22Rv1 (cell line): ENCODE measurements around the gene KIAA1671.

Source experiments
- CTCF ChIP-seq: fragments of 450-650 bp; IDR thresholded peaks from 2 replicates; pipeline ENCODE4 v1.5.1; 2017; ENCODE audit warnings: mild to moderate bottlenecking
- ZFX ChIP-seq: fragments of 450-650 bp; IDR thresholded peaks from 2 replicates; pipeline ENCODE4 v1.6.1; 2017; ENCODE audit warnings: antibody characterized with exemption, borderline replicate concordance

- TF ChIP-seq CTCF (no peak), ZFX (no peak)
Measured at GRCh38 chr22:25102722-25103121, 150.2 kb downstream of the KIAA1671 start.
